Ovary (tissue), 9 donors: Measurements from ENCODE around the gene BSN. TPM values are rescaled to one million over a fixed set of nuclear protein-coding genes. Genes with fewer than 3 reads are reported as not detected.

Source experiments
- polyA plus RNA-seq, 2 donors: library from polyadenylated mRNA; stranded (reverse); fragments of 200-250 nt in 1 of 2; fragments of 350-450 nt in 1 of 2; fragmentation: Illumina TruSeq in 1 of 2; extraction: RNeasy Lipid Tissue Mini Kit (QIAGEN cat#74804) in 1 of 2; gene quantifications; one replicate each; pipeline ENCODE4 v1.2.3, GENCODE V29; 2013 to 2014
- small RNA-seq: library from RNA; depleted of rRNA; stranded (forward); fragments of <200 nt; gene quantifications from one replicate; pipeline ENCODE3, GENCODE V24; 2016
- total RNA-seq, 7 donors: library from RNA; depleted of rRNA in 2 of 7; stranded (reverse); fragments of >200 nt in 2 of 7; fragmentation: NEBNext Ultra II Directional in 3 of 7; extraction: Animal tissue kit (Norgen Biotek cat#: 25700) in 3 of 7; gene quantifications; one replicate each; pipeline versions ENCODE4 v1.1.0 to v1.2.4, GENCODE V29; 2016 to 2023
- donor health status: DM: no; HTN: no; CAD: no; lungs with moderate emphysema.
- donor health status: DM: no; HTN: no; CAD: no.
- donor health status: Bipolar disorder and iron deficiency.
- donor health status: DM: yes; HTN: yes; CAD: no.
- donor health status: DM: no; HTN: no; CAD: no.
- donor health status: DM: yes; HTN: yes; CAD: no.

Gene BSN
- total and polyA plus RNA-seq, 9 donors = 0.12 to 3.5 (median 0.77) TPM

Small RNAs within 50 kb of the gene (small RNA-seq; reads per million reads assigned to genes)
- not detected for gene AMIGO3

Other genes starting within 250 kb of the BSN start
- gene USP4, start 214.4 kb upstream of the BSN start, total RNA-seq = 10 to 100 TPM; 12.5 to 71.7 (median 52.5) TPM
- 10 to 100 TPM; 27.2 to 76.5 TPM for gene USP4, start 214.4 kb upstream of the BSN start, polyA plus RNA-seq
- gene GPX1, start 196.1 kb upstream of the BSN start, total RNA-seq = 100 to 1,000 TPM; 114 to 207 (median 152) TPM
- gene GPX1, start 196.1 kb upstream of the BSN start, polyA plus RNA-seq = 100 to 1,000 TPM in 1 of 2 donors, 10 to 100 TPM in 1; 28.1 to 192 TPM
- gene RHOA, start 142.5 kb upstream of the BSN start, total RNA-seq = 100 to 1,000 TPM; 293 to 563 (median 439) TPM
- gene RHOA, start 142.5 kb upstream of the BSN start, polyA plus RNA-seq = 100 to 1,000 TPM; 297 to 878 TPM
- gene TCTA, start 142.1 kb upstream of the BSN start, total RNA-seq = 10 to 100 TPM; 22.4 to 46.6 (median 28.3) TPM
- gene TCTA, start 142.1 kb upstream of the BSN start, polyA plus RNA-seq = 10 to 100 TPM; 31.2 to 63.0 TPM
- gene AMT, start 132.0 kb upstream of the BSN start, total RNA-seq = 10 to 100 TPM in 3 of 7 donors, 1 to 10 TPM in 4; 6.4 to 15.0 (median 9.9) TPM
- 10 to 100 TPM; 12.1 to 23.7 TPM for gene AMT, start 132.0 kb upstream of the BSN start, polyA plus RNA-seq
- 10 to 100 TPM in 5 of 7 donors, 1 to 10 TPM in 2; 4.8 to 23.0 (median 17.2) TPM for gene NICN1, start 125.2 kb upstream of the BSN start, total RNA-seq
- 10 to 100 TPM; 11.9 to 16.7 TPM for gene NICN1, start 125.2 kb upstream of the BSN start, polyA plus RNA-seq
- 10 to 100 TPM; 22.1 to 90.7 (median 61.8) TPM for gene DAG1, start 84.2 kb upstream of the BSN start, total RNA-seq
- gene DAG1, start 84.2 kb upstream of the BSN start, polyA plus RNA-seq = 10 to 100 TPM; 35.5 to 43.1 TPM
- gene APEH, start 119.9 kb downstream of the BSN start, total RNA-seq = 10 to 100 TPM; 33.7 to 90.9 (median 65.1) TPM
- gene APEH, start 119.9 kb downstream of the BSN start, polyA plus RNA-seq = 10 to 100 TPM; 41.6 to 42.8 TPM
- gene MST1, start 135.0 kb downstream of the BSN start, total RNA-seq = 10 to 100 TPM in 6 of 7 donors, 1 to 10 TPM in 1; 5.2 to 91.0 (median 17.3) TPM
- gene MST1, start 135.0 kb downstream of the BSN start, polyA plus RNA-seq = 10 to 100 TPM in 1 of 2 donors, 1 to 10 TPM in 1; 3.5 to 31.3 TPM
- gene RNF123, start 135.1 kb downstream of the BSN start, total RNA-seq = 10 to 100 TPM; 15.9 to 37.6 (median 24.0) TPM
- gene RNF123, start 135.1 kb downstream of the BSN start, polyA plus RNA-seq = 10 to 100 TPM; 16.3 to 26.2 TPM
- 1 to 10 TPM in 1 of 7 donors, under 1 TPM in 3, not detected in 3; 0.22 to 2.0 (median 0.31) TPM for gene AMIGO3, start 165.2 kb downstream of the BSN start, total RNA-seq
- gene AMIGO3, start 165.2 kb downstream of the BSN start, polyA plus RNA-seq = under 1 TPM in 1 of 2 donors, not detected in 1; 0.77 TPM
- gene GMPPB, start 169.5 kb downstream of the BSN start, total RNA-seq = 10 to 100 TPM; 14.5 to 38.5 (median 29.2) TPM
- gene GMPPB, start 169.5 kb downstream of the BSN start, polyA plus RNA-seq = 1 to 10 TPM; 4.7 to 9.4 TPM
- gene IP6K1, start 232.1 kb downstream of the BSN start, total RNA-seq = 10 to 100 TPM; 27.9 to 52.4 (median 47.0) TPM
- 10 to 100 TPM; 31.3 to 48.5 TPM for gene IP6K1, start 232.1 kb downstream of the BSN start, polyA plus RNA-seq
- 10 to 100 TPM in 1 of 7 donors, 1 to 10 TPM in 4, not detected in 2; 1.3 to 37.7 (median 3.1) TPM for gene CDHR4, start 245.4 kb downstream of the BSN start, total RNA-seq
- gene CDHR4, start 245.4 kb downstream of the BSN start, polyA plus RNA-seq = under 1 TPM in 1 of 2 donors, not detected in 1; 0.16 TPM
- 1 to 10 TPM; 1.8 to 5.0 (median 3.4) TPM for gene INKA1, start 248.8 kb downstream of the BSN start, total RNA-seq
- 1 to 10 TPM in 1 of 2 donors, under 1 TPM in 1; 0.25 to 5.5 TPM for gene INKA1, start 248.8 kb downstream of the BSN start, polyA plus RNA-seq